NB4 (cell line): ENCODE data around the gene RBFOX1.

Experiments used
- MYC ChIP-seq: IDR thresholded peaks from 2 replicates; pipeline ENCODE4 v1.6.1; 2011; ENCODE audit warnings: low read depth, low read length
- POLR2A ChIP-seq: IDR thresholded peaks from 2 replicates; pipeline ENCODE4 v1.6.1; 2011; ENCODE audit warnings: mild to moderate bottlenecking; ENCODE audit not compliant: insufficient read length; ENCODE audit errors: extremely low read depth
- TF ChIP-seq, protein P1 (sequence below): IDR thresholded peaks from one replicate; pipeline ENCODE4 v1.5.1; 2012; ENCODE audit warnings: low read depth, low read length

DNA sequence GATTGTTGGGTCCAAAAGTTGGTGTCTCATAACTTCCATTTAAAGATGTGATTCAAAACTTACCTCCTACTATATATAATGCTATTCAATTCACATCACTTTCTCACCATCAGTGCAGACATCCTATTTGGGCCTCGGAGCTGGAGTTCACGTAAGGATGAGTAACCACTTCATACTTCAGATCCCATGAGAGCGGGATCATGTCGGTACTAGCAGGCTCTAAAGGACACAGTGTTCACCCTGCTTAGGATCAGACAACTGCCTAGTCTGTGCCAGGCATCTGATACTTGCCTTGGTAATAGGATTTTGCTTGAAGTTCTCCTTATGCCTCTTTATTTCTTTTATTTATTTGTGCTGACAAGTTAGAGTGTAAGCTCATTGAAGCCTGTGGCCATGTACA, 39.5 kb downstream of the RBFOX1 start:
- TF ChIP-seq, protein P1, sequence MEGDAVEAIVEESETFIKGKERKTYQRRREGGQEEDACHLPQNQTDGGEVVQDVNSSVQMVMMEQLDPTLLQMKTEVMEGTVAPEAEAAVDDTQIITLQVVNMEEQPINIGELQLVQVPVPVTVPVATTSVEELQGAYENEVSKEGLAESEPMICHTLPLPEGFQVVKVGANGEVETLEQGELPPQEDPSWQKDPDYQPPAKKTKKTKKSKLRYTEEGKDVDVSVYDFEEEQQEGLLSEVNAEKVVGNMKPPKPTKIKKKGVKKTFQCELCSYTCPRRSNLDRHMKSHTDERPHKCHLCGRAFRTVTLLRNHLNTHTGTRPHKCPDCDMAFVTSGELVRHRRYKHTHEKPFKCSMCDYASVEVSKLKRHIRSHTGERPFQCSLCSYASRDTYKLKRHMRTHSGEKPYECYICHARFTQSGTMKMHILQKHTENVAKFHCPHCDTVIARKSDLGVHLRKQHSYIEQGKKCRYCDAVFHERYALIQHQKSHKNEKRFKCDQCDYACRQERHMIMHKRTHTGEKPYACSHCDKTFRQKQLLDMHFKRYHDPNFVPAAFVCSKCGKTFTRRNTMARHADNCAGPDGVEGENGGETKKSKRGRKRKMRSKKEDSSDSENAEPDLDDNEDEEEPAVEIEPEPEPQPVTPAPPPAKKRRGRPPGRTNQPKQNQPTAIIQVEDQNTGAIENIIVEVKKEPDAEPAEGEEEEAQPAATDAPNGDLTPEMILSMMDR = no peak
- TF ChIP-seq POLR2A (no peak), MYC (no peak)
